NCI-H345 treated with DMSO at 0.1 percent for 48 hours (cell line): ENCODE results near the gene CELA3B.
"Not testable (repeated sequence)": the region's sequence is repeated elsewhere in the genome, so short reads cannot be mapped to it uniquely, and the experiment has no call there.

Experiments
- DNase-seq: peaks from one replicate; lab custom pipeline; 2025; ENCODE audit not compliant: unreplicated experiment; lab: John Stamatoyannopoulos, UW

The CELA3B gene

GRCh38 chr1:22005261-22006149 lies 28.7 kb downstream of the CELA3B start:
- not testable (repeated sequence) for DNase-seq

- not testable (repeated sequence) for DNase-seq
Measured at GRCh38 chr1:22006736-22007135, 29.9 kb downstream of the CELA3B start.

- not testable (repeated sequence) for DNase-seq
Measured at GRCh38 chr1:22007262-22007661, 30.4 kb downstream of the CELA3B start.

GRCh38 chr1:22009566-22009965 lies 32.7 kb downstream of the CELA3B start:
- DNase-seq = not testable (repeated sequence)

GRCh38 chr1:22012752-22013151 lies 35.9 kb downstream of the CELA3B start:
- not testable (repeated sequence) for DNase-seq

- not testable (repeated sequence) for DNase-seq
Measured at GRCh38 chr1:22014575-22015206, 37.9 kb downstream of the CELA3B start.

- no peak for DNase-seq
Measured at GRCh38 chr1:22018583-22019559, 42.0 kb downstream of the CELA3B start.

GRCh38 chr1:22021061-22021460 lies 44.2 kb downstream of the CELA3B start:
- DNase-seq = no peak

- DNase-seq = peak; percentile 87
Measured at GRCh38 chr1:22024485-22025367, 47.9 kb downstream of the CELA3B start.

- peak; percentile 87 for DNase-seq
Measured at GRCh38 chr1:22025368-22026155, 48.7 kb downstream of the CELA3B start.

- DNase-seq = no peak
Measured at GRCh38 chr1:22026924-22027289, 50.1 kb downstream of the CELA3B start.

GRCh38 chr1:22030057-22030456 lies 53.2 kb downstream of the CELA3B start:
- no peak for DNase-seq

GRCh38 chr1:22030473-22030872 lies 53.7 kb downstream of the CELA3B start:
- DNase-seq = no peak

- DNase-seq = no peak
Measured at GRCh38 chr1:22031214-22031962, 54.6 kb downstream of the CELA3B start.

- DNase-seq = not testable (repeated sequence)
Measured at GRCh38 chr1:22034834-22035233, 58.0 kb downstream of the CELA3B start.

GRCh38 chr1:22037520-22037919 lies 60.7 kb downstream of the CELA3B start:
- DNase-seq = no peak

GRCh38 chr1:22038036-22038435 lies 61.2 kb downstream of the CELA3B start:
- no peak for DNase-seq
